HG02840 (cell line): ENCODE results near the gene SLC17A9.

ENCODE experiments used
- ATAC-seq: cut with Tn5 transposase; IDR thresholded peaks from one replicate; pipeline ENCODE4 v1.9.1; 2021; ENCODE audit warnings: mild to moderate bottlenecking, moderate library complexity, moderate number of reproducible peaks; ENCODE audit not compliant: unreplicated experiment, low FRiP score

The SLC17A9 gene

DNA sequence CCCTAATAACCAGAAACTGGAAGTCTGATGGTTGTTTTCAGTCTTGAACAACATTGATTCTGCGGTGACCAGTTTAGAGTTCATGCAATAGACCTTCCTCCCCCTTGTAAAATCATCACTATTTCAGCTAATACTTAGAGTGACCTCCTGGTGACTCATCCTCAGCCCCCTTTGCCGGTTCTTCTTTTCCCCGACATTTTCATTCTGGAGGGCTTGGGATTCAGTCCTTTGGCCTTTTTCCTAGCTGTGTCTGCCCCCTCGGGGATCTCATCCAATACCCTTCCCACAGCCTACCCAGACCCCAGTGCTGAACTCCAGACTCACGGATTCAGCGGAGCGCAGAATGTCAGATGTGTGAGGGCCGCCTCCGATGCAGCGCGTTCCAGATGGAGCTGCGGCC is 61.8 kb downstream of the SLC17A9 start:
- ATAC-seq: no peak

GRCh38 chr20:63014710-63015109 is 62.2 kb downstream of the SLC17A9 start:
- no peak for ATAC-seq

DNA sequence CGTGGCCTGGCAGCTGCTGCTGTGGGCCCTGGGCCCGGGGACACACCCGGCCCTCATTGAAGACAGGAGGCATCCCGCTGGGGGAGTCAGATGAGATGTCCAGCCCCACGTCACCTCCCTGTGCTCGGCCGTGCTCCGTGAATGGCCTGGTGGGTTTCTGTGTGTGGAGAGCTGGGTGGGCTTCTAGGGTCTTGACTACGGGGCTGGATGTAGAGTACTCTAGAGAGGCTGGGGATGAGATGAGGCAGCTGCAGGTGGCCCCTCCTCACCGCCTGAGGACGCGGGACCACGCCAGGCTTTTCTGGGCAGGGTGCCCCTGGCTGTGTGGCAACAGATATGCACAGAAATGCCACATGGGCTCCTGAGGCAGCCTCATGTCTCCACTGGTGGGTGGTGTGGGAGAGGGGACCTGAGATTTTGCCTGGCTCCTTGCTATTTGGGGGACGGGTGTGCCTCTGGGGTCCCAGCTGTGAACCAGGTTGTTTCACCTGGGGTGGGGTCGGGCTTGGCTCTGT is 62.7 kb downstream of the SLC17A9 start:
- ATAC-seq: no peak

DNA sequence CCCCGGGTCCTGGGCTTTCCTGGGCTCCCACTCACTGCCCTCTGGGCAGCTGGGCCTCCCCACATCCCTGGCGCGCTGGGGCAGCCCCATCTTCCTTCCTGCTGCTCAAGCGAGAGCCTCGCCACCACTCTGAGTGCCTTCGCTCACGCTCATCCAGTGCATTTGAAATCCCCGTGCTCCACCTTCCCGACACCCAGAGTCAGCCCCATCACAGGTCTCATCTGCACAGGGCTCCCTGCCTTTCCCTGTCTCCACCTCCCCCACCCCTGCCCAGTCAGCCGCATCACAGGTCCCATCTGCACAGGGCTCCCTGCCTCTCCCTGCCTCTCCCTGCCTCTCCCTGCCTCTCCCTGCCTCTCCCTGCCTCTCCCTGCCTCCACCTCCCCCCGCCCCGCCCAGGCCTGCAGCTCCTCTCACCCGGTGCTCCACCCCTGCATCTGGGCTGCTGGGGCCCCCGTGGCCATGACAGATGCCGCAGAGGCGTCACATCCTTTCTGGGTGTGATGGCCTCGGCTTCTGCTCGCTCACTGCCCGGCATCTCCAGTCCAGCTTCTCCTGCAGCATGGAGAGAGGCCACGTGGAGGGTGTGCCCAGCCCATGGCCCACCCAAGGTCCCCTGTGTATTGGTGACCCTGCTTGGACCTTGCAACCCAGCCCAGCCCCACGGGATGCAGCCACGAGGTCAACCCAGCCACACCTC is 63.3 kb downstream of the SLC17A9 start:
- no peak for ATAC-seq

DNA sequence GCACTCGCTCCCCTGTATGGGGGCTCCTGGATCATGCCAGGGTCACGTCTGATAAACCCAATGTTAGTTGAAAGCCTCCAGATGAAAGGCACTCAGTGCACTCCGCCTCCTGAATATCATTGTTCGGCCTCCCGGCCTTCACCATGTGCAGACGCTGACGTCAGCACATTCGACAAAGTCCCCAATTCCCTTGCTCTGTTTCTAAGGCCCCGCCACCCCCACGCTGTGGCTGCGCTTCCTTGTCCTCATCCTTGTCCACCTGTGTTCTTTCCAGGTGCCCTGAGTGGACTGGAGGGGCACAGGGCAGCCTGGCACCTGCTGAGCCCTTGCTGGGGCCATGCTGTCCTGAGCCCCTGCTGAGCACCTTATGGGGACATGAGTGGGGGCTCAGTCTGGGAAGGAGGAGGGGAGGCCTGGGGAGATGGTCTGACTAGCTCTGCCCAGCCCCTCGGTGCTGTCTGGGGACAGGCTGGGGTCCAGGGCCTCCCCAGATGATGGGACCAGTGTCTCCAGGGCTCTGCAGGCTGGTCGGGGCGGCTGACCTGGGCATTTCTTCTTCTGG is 64.1 kb downstream of the SLC17A9 start:
- no peak for ATAC-seq

GRCh38 chr20:63017076-63017825 is 64.7 kb downstream of the SLC17A9 start:
- ATAC-seq: no peak

DNA sequence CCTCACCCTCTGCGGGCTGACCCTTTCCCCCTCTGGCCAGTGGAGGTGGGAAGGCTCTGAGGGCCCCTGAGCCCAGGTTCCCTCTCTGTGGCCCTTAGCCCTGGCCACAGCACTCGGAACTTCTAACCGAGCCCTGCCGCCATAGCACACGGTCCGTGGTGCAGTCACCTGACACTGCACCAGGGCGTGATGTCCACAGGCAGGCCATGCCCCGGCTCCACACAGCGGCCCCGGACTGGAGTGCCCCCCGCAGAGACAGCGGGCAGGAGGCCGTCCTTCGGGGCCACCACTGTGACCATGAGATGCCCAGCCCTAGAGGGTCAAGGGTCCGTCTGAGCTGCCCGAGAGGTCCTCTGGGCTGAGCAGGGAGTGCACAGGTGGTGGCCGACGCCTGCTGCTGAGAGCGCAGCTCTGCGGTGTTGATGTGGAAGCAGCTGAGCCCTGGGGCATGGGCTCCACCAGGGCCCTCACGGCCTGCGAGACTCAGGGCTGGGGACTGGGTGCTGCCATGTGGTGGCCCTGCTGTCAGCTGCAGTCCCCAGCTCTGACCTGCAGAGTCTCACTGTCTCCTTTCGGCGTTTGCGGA is 65.4 kb downstream of the SLC17A9 start:
- no peak for ATAC-seq
